Mesodermal cell (in vitro differentiated cells): Measurements from ENCODE around the gene OAS1.

Experiments used
- H3K27ac ChIP-seq: 2 replicates; pipeline ENCODE4 v1.7.0; 2013; ENCODE audit warnings: mild to moderate bottlenecking, low read depth, low read length, moderate library complexity; ENCODE audit not compliant: severe bottlenecking
- H3K36me3 ChIP-seq: 2 replicates; pipeline ENCODE4 v1.7.1; 2013; ENCODE audit warnings: mild to moderate bottlenecking, low read length, moderate library complexity; ENCODE audit not compliant: control insufficient read depth, insufficient read depth
- H3K4me1 ChIP-seq: one replicate; pipeline ENCODE4 v1.7.1; 2013; ENCODE audit warnings: mild to moderate bottlenecking, low read length; ENCODE audit not compliant: insufficient read depth, control insufficient read depth, poor library complexity, severe bottlenecking
- H3K4me3 ChIP-seq: 2 replicates; pipeline ENCODE4 v1.7.0; 2013; ENCODE audit warnings: low read length, control low read depth, mild to moderate bottlenecking; ENCODE audit not compliant: insufficient read depth, poor library complexity, severe bottlenecking; ENCODE audit errors: extremely low read depth
- H3K9me3 ChIP-seq: 2 replicates; pipeline ENCODE4 v1.7.1; 2013; ENCODE audit warnings: mild to moderate bottlenecking, low read length, moderate library complexity; ENCODE audit not compliant: control insufficient read depth
- WGBS, 2 experiments: methylation state at CpG; one replicate each; pipeline ENCODE4 v1.1.5; 2013; ENCODE audit warnings: missing lambda C conversion rate in 2 of 2; ENCODE audit not compliant: insufficient coverage in 2 of 2; 5-methylcytosine and 5-hydroxymethylcytosine counted together

The OAS1 gene

GRCh38 chr12:112876506-112876905 lies 30.3 kb upstream of the OAS1 start:
- H3K4me1 ChIP-seq = no peaks in the 10 kb centered on the region
- no peak overlapping the region for H3K4me3 ChIP-seq
- WGBS, 2 experiments = 93% methylated on average over 5 of the region's 11 CpGs
- H3K27ac ChIP-seq = no peak overlapping the region
- no peaks in the 10 kb centered on the region for H3K36me3 ChIP-seq
- no peaks in the 10 kb centered on the region for H3K9me3 ChIP-seq

- 100% methylated on average over 1 of the region's 4 CpGs; no CpG with 5 or more reads in 1 of the 2 experiments for WGBS, 2 experiments
- no peaks in the 10 kb centered on the region for H3K4me1 ChIP-seq
- no peaks in the 10 kb centered on the region for H3K36me3 ChIP-seq
- no peak overlapping the region for H3K27ac ChIP-seq
- H3K4me3 ChIP-seq = no peak overlapping the region
- H3K9me3 ChIP-seq = no peaks in the 10 kb centered on the region
These were observed 29.8 kb upstream of the OAS1 start for GRCh38 chr12:112877006-112877405.

GRCh38 chr12:112878488-112878887 lies 28.3 kb upstream of the OAS1 start:
- 96 to 100% methylated on average over 1 to 3 of the region's 3 CpGs for WGBS, 2 experiments
- H3K36me3 ChIP-seq = no peaks in the 10 kb centered on the region
- no peak overlapping the region for H3K27ac ChIP-seq
- no peaks in the 10 kb centered on the region for H3K4me1 ChIP-seq
- H3K4me3 ChIP-seq = no peak overlapping the region
- no peaks in the 10 kb centered on the region for H3K9me3 ChIP-seq

- H3K4me3 ChIP-seq = no peak overlapping the region
- no peaks in the 10 kb centered on the region for H3K36me3 ChIP-seq
- 69 to 75% methylated on average over 7 to 8 of the region's 8 CpGs for WGBS, 2 experiments
- no peak overlapping the region for H3K27ac ChIP-seq
- H3K4me1 ChIP-seq = no peaks in the 10 kb centered on the region
- H3K9me3 ChIP-seq = no peaks in the 10 kb centered on the region
These were observed 27.5 kb upstream of the OAS1 start for GRCh38 chr12:112879191-112879705.

- no peaks in the 10 kb centered on the region for H3K36me3 ChIP-seq
- no peaks in the 10 kb centered on the region for H3K4me1 ChIP-seq
- 80 to 83% methylated on average over 5 to 6 of the region's 6 CpGs for WGBS, 2 experiments
- H3K4me3 ChIP-seq = no peak overlapping the region
- no peak overlapping the region for H3K27ac ChIP-seq
- H3K9me3 ChIP-seq = peaks cover 5% of the 10 kb centered on the region
These were observed 25.2 kb upstream of the OAS1 start for GRCh38 chr12:112881602-112882001.

GRCh38 chr12:112885236-112885635 lies 21.5 kb upstream of the OAS1 start:
- WGBS, 2 experiments = no CpG with 5 or more reads among the region's 2 CpGs
- H3K9me3 ChIP-seq = peaks cover 13% of the 10 kb centered on the region
- H3K4me1 ChIP-seq = no peaks in the 10 kb centered on the region
- H3K27ac ChIP-seq = no peak overlapping the region
- H3K36me3 ChIP-seq = no peaks in the 10 kb centered on the region
- no peak overlapping the region for H3K4me3 ChIP-seq

GRCh38 chr12:112887550-112887949 lies 19.2 kb upstream of the OAS1 start:
- Histone ChIP-seq H3K4me1 (peaks cover 4% of the 10 kb centered on the region), H3K27ac (no peak overlapping the region), H3K9me3 (peaks cover 13% of the 10 kb centered on the region), H3K4me3 (no peak overlapping the region), H3K36me3 (no peaks in the 10 kb centered on the region)
- WGBS, 2 experiments = 90 to 100% methylated on average over 1 to 2 of the region's 2 CpGs

- Histone ChIP-seq H3K4me3 (no peak overlapping the region), H3K9me3 (peaks cover 10% of the 10 kb centered on the region), H3K27ac (no peak overlapping the region), H3K36me3 (no peaks in the 10 kb centered on the region), H3K4me1 (peaks cover 4% of the 10 kb centered on the region)
- 94 to 95% methylated on average over 6 of the region's 6 CpGs for WGBS, 2 experiments
These were observed 15.4 kb upstream of the OAS1 start for GRCh38 chr12:112891093-112892024.

- Histone ChIP-seq H3K4me3 (no peak overlapping the region), H3K36me3 (no peaks in the 10 kb centered on the region), H3K4me1 (peaks cover 4% of the 10 kb centered on the region), H3K9me3 (no peaks in the 10 kb centered on the region), H3K27ac (no peak overlapping the region)
- no CpG with 5 or more reads among the region's 2 CpGs for WGBS, 2 experiments
These were observed 13.9 kb upstream of the OAS1 start for GRCh38 chr12:112892856-112893255.

- Histone ChIP-seq H3K27ac (no peak overlapping the region), H3K4me1 (peaks cover 4% of the 10 kb centered on the region), H3K4me3 (no peak overlapping the region), H3K9me3 (no peaks in the 10 kb centered on the region), H3K36me3 (no peaks in the 10 kb centered on the region)
These were observed 12.6 kb upstream of the OAS1 start for GRCh38 chr12:112894128-112894527.

GRCh38 chr12:112898380-112898779 lies 8.4 kb upstream of the OAS1 start:
- no peaks in the 10 kb centered on the region for H3K4me1 ChIP-seq
- no peaks in the 10 kb centered on the region for H3K36me3 ChIP-seq
- 89 to 94% methylated on average over 5 of the region's 6 CpGs for whole genome bisulfite sequencing, 2 experiments
- H3K9me3 ChIP-seq = no peaks in the 10 kb centered on the region
- H3K27ac ChIP-seq = no peak overlapping the region
- no peak overlapping the region for H3K4me3 ChIP-seq
